ENCODE data around the gene CRHR2.
"Not testable (repeated sequence)": the region's sequence is repeated elsewhere in the genome, so short reads cannot be mapped to it uniquely, and the experiment has no call there.

The CRHR2 gene

DNA sequence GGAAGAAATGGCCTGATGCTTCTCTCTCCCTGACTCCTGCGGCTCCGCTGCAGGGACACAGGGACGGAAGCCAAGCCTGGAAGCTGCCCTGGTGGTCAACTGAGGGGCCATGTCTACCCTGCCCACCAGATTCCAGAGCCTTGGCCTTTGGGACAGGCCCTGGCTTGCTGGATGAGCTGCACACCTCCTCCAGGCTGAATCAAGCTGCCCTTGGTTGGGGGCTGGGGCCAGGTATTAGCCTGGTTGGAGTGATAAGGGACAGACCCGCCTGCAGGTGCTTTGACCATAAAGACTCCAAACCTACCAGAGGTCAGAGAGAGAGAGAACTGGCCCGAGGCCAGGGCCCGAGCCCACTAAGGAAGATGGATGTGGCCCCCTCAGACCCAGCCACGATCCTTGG, 30.1 kb downstream of the CRHR2 start:
- DNase-seq, result no peak

GRCh38 chr7:30650421-30650808, 31.8 kb downstream of the CRHR2 start:
- no peak for DNase-seq

GRCh38 chr7:30649717-30650420, 32.4 kb downstream of the CRHR2 start:
- no peak for DNase-seq

DNA sequence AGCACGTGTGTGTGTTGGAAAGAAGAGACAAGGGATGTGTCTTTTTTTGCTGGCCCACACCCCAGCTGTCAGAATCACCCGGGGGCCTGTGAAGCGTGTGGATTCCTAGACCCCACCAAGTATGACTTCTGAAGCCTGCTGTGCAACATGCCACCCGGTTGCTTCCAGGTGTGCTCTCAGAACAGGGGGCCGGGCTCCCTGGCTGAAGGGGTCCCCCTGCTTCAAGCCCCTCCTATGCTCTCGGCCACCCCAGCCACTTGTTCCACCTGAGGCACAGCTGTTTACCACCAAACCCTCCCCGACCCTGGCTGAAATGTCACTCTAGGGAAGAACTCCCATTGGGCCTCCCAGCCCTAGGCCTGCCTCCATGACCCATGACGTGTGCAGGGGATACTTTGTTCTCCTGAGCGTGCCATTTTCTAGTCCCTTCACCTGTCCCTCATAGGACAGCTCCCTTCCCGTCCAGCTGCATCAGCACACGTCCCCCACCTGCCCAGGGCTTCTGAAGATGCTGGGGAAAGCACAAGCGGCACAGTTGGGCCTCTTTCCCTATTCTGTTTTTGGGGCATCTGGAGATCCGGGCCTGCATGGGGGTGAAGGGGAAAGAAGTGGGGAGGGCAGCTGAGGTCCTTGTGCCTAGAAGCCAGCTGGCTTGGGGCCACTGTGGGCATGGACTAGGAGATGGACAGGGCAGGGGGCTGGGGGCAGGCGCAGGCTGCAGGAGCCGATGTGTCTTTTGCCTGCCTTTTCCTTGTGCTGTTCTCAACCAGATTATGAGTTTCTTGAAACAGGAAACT, 33.3 kb downstream of the CRHR2 start:
- DNase-seq, result no peak

DNA sequence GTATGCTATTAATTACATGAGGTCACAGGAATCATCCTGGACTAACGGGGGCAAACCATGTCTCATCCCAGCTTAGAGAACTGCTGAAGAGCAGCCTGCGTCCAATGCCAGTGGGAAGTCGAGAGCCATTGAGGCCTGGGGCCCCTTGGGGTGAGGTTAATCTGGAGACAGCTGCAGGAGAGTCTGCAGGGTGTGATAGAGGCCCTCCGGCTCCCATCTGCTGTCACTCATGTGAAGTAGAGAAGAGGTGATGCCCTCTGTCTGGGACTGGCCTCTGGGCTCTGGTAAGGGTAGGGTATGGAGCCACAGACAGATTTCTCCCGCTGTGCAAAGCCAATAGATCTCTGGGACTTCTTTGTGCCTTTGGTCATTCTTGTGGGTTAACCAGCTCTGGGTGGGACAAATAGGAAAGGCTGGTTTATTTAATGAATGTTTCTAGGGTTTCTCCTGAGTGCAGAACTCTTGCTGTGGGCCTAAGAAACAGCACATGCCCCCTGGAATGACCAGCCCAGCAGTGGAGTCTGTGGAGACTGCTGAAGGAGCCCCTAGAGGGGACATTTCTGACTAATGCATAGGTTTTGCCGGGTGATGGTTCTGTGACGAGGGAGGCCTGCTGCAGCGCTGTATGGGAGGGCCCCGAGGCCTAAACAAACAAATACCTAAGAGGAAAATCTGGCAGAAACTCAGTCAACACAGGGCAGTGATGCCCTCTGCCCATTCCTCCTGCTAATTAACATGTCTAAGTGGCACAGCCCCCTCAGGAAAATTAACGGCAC, 34.5 kb downstream of the CRHR2 start:
- DNase-seq, result no peak

DNA sequence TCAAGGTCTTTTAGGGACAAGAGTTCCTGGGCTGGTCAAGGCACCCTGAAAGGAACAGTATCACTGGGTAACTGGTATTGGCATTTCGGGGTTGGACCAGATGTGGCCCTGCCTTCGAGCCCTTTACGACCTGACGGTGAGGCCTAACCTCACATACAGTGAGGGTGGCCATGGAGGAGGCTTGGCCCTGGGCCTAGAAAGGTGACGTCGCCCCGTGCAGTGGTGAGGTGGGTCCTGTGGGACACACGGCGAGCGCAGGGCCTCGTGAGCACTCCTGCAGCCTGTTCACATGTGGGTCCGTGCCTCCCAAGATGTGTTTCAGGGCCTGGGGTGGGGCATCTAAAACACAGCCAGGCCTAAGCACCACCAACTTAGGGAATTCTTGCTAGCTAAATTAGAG, 36.1 kb downstream of the CRHR2 start:
- DNase-seq, result no peak

- no peak for DNase-seq
Measured at GRCh38 chr7:30645661-30646060, 36.6 kb downstream of the CRHR2 start.

GRCh38 chr7:30644286-30644955, 37.8 kb downstream of the CRHR2 start:
- no peak for DNase-seq

DNA sequence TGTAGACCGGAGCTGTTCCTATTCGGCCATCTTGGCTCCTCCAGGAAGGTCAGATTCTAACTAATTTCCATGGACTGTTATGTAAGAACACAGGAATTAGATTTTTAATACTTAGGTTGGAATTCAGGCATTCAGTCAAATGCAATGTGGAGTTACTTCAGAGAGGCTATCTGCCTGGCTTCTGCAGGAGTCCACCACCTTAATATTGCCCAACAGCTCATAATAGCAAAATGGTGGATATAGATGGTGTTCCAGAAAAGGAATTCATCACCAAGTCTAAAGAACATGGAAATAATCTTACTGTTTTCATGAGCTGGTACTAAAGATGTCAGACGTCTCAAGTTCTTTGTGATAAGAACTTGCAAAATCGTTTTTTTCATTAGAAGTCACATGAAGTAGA, 39.5 kb downstream of the CRHR2 start:
- DNase-seq, result no peak

GRCh38 chr7:30642322-30642721, 39.9 kb downstream of the CRHR2 start:
- not testable (repeated sequence) for DNase-seq

DNA sequence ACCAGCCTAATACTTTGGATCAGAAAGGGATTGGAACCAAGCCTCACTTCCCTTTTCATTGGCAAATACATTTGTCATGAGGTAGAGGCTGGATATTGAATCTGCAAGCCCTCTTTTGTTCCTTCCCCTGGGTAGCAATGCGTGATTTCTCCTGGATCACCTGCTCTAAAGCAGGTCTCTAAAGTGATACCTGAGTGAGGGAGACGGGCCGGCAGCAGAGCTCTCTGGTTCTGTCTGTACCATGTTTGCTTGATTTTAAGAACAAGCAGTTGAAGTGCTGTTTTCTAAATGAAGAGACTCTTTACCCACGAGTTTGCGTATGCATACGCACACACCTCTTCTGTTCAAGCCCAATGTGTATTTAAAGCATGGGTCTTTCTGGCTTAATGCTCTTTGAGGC, 46.5 kb downstream of the CRHR2 start:
- DNase-seq, result no peak

GRCh38 chr7:30634634-30635201, 47.5 kb downstream of the CRHR2 start:
- no peak for DNase-seq

DNA sequence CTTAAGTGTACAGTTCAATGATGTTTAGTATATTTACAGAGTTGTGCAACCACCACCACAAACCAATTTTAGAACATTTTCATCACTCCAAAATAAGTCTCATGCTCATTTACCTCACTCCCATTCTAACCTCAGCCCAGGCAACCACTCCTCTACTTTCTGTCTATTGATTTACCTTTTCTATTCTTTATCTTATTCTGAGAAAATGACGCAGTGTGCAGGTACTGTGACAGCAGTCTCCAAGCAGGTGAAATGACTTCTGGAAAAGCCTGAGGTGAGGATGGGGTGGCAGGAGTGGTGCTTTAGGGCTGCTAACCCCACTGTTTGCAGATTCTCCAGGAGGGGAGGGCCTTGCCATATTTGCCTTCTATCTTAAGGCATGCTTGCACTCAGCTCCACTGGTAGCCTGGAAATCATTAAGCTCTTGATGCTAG, 48.0 kb downstream of the CRHR2 start:
- no peak for DNase-seq

DNA sequence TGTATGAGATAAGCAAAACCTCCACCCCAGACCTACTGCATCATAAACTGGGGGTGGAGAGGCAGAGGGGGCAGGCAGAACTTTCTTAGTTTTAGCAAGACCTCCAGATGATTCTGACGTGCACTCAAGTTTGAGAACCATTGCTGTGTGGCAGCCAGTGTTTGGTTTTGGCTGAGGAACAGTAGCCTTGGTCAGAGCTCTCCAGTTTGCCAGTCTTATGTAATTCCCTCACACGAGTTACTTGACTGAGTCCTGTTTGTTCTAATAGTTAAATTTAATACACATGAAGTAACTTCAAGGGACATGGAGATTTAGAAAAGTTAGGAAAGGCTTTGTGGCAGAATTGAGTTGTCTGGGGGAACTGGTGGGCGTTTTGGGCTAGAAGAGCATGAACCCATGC, 49.0 kb downstream of the CRHR2 start:
- no peak for DNase-seq

DNA sequence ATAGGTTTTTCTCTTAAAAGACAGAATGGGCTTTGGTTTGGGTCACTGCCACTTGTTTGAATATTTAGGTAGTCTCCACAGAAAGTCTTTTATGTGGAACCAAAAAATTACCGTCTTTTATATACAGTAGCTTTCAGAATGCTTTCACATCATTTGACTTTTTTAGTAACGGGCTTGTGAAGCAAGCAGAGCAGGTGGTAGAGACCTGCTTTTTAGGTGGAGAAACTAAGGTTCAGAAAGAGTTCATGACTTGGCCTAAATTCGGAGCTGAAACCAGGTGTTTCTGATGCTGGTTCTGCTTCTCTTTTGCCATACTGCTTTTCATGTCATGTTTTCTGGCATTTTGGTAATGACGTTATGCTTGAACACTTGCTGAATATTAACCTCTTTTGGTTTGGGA, 51.3 kb downstream of the CRHR2 start:
- DNase-seq, result no peak

DNA sequence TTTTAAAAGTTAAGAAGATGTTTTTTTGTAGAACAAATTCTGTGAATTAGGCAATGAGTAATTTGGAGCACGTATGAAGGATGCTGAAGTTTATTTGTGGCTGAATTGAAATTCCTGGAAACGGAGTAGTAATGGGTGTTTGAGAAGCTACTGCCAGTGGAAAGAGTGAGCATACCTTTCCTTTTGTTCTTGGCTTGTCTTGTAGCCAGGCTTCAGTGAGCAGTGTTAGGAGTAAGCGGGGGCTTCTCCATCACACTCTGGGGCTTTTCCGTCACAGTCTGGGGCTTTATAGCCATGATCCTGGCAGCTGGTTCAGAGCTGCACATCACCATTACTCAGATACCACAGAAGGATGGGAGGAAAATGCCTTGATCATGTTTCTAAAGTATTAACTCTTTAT, 55.2 kb downstream of the CRHR2 start:
- DNase-seq, result no peak

DNA sequence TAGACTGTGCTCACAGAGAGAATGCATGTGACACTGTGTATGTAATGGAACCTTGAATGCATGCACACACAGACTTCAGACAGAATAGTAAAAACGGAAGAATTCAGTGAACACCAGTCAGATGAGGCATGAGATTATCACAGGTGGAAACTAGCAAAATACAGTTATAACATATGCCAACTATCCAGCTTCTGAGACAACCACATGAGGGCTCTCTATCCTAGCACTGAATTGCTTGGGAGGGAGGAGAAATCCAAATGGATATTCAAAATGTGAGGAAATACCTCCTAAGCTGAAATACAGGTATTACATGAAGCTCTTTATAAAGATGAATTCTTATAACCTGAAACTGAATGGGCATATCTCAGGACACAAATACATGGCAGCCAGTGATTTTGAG, 57.0 kb downstream of the CRHR2 start:
- DNase-seq, result no peak

- no peak for DNase-seq
Measured at GRCh38 chr7:30618961-30619360, 63.3 kb downstream of the CRHR2 start.

GRCh38 chr7:30618080-30618676, 64.1 kb downstream of the CRHR2 start:
- DNase-seq, result no peak

DNA sequence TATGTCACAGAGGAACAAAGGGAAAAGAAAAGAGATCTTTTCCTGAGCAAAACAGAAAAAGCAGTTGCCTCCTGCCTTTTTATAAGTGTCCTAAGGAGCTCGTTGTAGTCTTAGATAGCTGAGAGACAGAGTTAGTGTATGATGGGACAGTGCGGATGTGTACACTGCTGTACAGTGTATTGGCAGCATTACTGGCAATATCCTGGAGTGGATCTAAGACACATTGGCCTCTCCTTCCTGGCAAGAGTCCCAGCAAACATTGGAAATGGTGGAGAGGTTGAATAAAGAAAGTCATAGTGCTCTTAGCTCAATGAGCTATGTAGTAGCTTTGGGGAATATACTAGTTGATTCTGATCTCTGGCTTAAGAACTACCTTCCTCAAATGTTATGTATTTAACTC, 64.9 kb downstream of the CRHR2 start:
- DNase-seq, result no peak

GRCh38 chr7:30616318-30616717, 65.9 kb downstream of the CRHR2 start:
- DNase-seq, result no peak
